Ovary (tissue), 3 donors: Measurements from ENCODE around the gene CAMK2D.

Experiments used
- CTCF ChIP-seq, 3 donors: fragments of 450-650 bp in 2 of 3; fragments of 200-600 bp in 1 of 3; IDR thresholded peaks; one replicate each; pipeline versions ENCODE4 v1.5.1 to v1.8.0; 2016 to 2022; ENCODE audit warnings: antibody characterized with exemption in 3 of 3, mild to moderate bottlenecking in 1 of 3
- POLR2A ChIP-seq: fragments of 450-650 bp; IDR thresholded peaks from one replicate; pipeline ENCODE4 v1.6.1; 2017; ENCODE audit warnings: antibody characterized with exemption, mild to moderate bottlenecking, moderate library complexity
- donor health status: DM: no; HTN: no; CAD: no.

- no peak for TF ChIP-seq POLR2A
- no peak for TF ChIP-seq CTCF (IDR thresholded peaks at IDR 0.05)
Measured at GRCh38 chr4:113457886-113458285, 303.7 kb downstream of the CAMK2D start.
